K562 (cell line): ENCODE results near the gene RNF181.

Source experiments
- PTTG1 ChIP-seq: fragments of 450-650 bp; IDR thresholded peaks from 2 replicates; pipeline ENCODE4 v1.6.1; 2016; ENCODE audit warnings: low read depth, mild to moderate bottlenecking, missing genetic modification characterization, missing compliant biosample characterization
- ZNF384 ChIP-seq: IDR thresholded peaks from 2 replicates; pipeline ENCODE4 v1.6.1; 2012; ENCODE audit warnings: low read depth, low read length, improper control_type of control experiment
- TF ChIP-seq, protein P1 (sequence below), 3 experiments: IDR thresholded peaks in 2 of 3; conservative IDR thresholded peaks in 1 of 3; 2 replicates each; pipeline ENCODE4 v1.5.1; 2011 to 2012; ENCODE audit warnings: low read length in 3 of 3, mild to moderate bottlenecking in 3 of 3, control low read depth in 2 of 3, improper control_type of control experiment in 1 of 3, inconsistent platforms in 1 of 3, low read depth in 1 of 3, mixed read lengths in 1 of 3, moderate library complexity in 1 of 3; ENCODE audit not compliant: insufficient read depth in 2 of 3

GRCh38 chr2:85602476-85603234, 7.1 kb downstream of the RNF181 start, which contains the start of gene TMEM150A:
- TF ChIP-seq ZNF384, result no peak
- TF ChIP-seq PTTG1, result no peak
- TF ChIP-seq, protein P1, sequence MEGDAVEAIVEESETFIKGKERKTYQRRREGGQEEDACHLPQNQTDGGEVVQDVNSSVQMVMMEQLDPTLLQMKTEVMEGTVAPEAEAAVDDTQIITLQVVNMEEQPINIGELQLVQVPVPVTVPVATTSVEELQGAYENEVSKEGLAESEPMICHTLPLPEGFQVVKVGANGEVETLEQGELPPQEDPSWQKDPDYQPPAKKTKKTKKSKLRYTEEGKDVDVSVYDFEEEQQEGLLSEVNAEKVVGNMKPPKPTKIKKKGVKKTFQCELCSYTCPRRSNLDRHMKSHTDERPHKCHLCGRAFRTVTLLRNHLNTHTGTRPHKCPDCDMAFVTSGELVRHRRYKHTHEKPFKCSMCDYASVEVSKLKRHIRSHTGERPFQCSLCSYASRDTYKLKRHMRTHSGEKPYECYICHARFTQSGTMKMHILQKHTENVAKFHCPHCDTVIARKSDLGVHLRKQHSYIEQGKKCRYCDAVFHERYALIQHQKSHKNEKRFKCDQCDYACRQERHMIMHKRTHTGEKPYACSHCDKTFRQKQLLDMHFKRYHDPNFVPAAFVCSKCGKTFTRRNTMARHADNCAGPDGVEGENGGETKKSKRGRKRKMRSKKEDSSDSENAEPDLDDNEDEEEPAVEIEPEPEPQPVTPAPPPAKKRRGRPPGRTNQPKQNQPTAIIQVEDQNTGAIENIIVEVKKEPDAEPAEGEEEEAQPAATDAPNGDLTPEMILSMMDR (IDR thresholded peaks at IDR 0.05 in 2 of 3, conservative IDR thresholded peaks at IDR 0.05 in 1 of 3; ENCODE audit: insufficient read depth in 2 of 3, low read depth in 1 of 3, low read length in 3 of 3), result peak; percentile 22 to 57 (median 45); a peak in 4 of 6 replicates
